Measurements from ENCODE around the gene TRIM40. TPM values are rescaled to one million over a fixed set of nuclear protein-coding genes. Genes with fewer than 3 reads are reported as not detected.
A peak's percentile ranks its signal among the peaks of the same experiment; 100 is the strongest.
"Not testable (repeated sequence)": the region's sequence is repeated elsewhere in the genome, so short reads cannot be mapped to it uniquely, and the experiment has no call there.

TRIM40 gene
- total and polyA plus RNA-seq, 5 donors from 2014 or later, result 0.39 TPM; not detected in 4

GRCh38 chr6:30163918-30164654 lies 28.1 kb downstream of the TRIM40 start:
- Histone ChIP-seq H3K27me3 (ENCODE audit: control insufficient read depth, insufficient read depth, low read length) (peaks cover 4% of the 10 kb centered on the region), H3K9me3 (ENCODE audit: control insufficient read depth in 2 of 2, low read length in 2 of 2) (no peaks in the 10 kb centered on the region), H3K36me3 (ENCODE audit: control insufficient read depth, insufficient read depth, low read length) (no peaks in the 10 kb centered on the region), H3K27ac (ENCODE audit: insufficient read depth, low read length, poor library complexity, severe bottlenecking) (no peak overlapping the region), H3K4me3 (ENCODE audit: low read depth, low read length) (no peak overlapping the region), H3K4me1 (ENCODE audit: control insufficient read depth, insufficient read depth, low read length, poor library complexity, severe bottlenecking) (peaks cover 8% of the 10 kb centered on the region)
- Mint-ChIP-seq H3K27me3 (peaks cover 13% of the 10 kb centered on the region), H3K27ac (peak overlapping the region in 1 of 3 donors; percentile 20), H3K4me3 (no peak overlapping the region), H3K9me3 (no peaks in the 10 kb centered on the region), H3K36me3 (no peaks in the 10 kb centered on the region), H3K4me1 (peaks cover 7 to 29% (median 14%) of the 10 kb centered on the region in 4 donors)
- ATAC-seq (ENCODE audit: low read depth in 2 of 2) (no peak), DNase-seq (no peak)

GRCh38 chr6:30164714-30165113 lies 28.8 kb downstream of the TRIM40 start:
- Mint-ChIP-seq H3K27me3 (peaks cover 14% of the 10 kb centered on the region), H3K27ac (no peak overlapping the region), H3K36me3 (no peaks in the 10 kb centered on the region), H3K4me1 (peaks cover 7 to 29% (median 14%) of the 10 kb centered on the region in 4 donors), H3K4me3 (no peak overlapping the region), H3K9me3 (no peaks in the 10 kb centered on the region)
- Histone ChIP-seq H3K9me3 (ENCODE audit: control insufficient read depth in 2 of 2, low read length in 2 of 2) (no peaks in the 10 kb centered on the region), H3K4me3 (ENCODE audit: low read depth, low read length) (no peak overlapping the region), H3K4me1 (ENCODE audit: control insufficient read depth, insufficient read depth, low read length, poor library complexity, severe bottlenecking) (peaks cover 8% of the 10 kb centered on the region), H3K27ac (ENCODE audit: insufficient read depth, low read length, poor library complexity, severe bottlenecking) (no peak overlapping the region), H3K27me3 (ENCODE audit: control insufficient read depth, insufficient read depth, low read length) (peaks cover 4% of the 10 kb centered on the region), H3K36me3 (ENCODE audit: control insufficient read depth, insufficient read depth, low read length) (no peaks in the 10 kb centered on the region)
- DNase-seq (no peak), ATAC-seq (ENCODE audit: low read depth in 2 of 2) (no peak)

- H3K9me3 ChIP-seq (ENCODE audit: control insufficient read depth in 2 of 2, low read length in 2 of 2); DNase-seq; H3K4me3 ChIP-seq (ENCODE audit: low read depth, low read length); H3K4me1 ChIP-seq (ENCODE audit: control insufficient read depth, insufficient read depth, low read length, poor library complexity, severe bottlenecking); H3K4me3 Mint-ChIP-seq; H3K27ac Mint-ChIP-seq; H3K9me3 Mint-ChIP-seq; H3K36me3 ChIP-seq (ENCODE audit: control insufficient read depth, insufficient read depth, low read length); H3K27ac ChIP-seq (ENCODE audit: insufficient read depth, low read length, poor library complexity, severe bottlenecking); ATAC-seq (ENCODE audit: low read depth in 2 of 2); H3K36me3 Mint-ChIP-seq; H3K27me3 ChIP-seq (ENCODE audit: control insufficient read depth, insufficient read depth, low read length): not testable (repeated sequence)
- Mint-ChIP-seq H3K4me1 (peaks cover 7 to 29% (median 17%) of the 10 kb centered on the region in 4 donors), H3K27me3 (peaks cover 19% of the 10 kb centered on the region)
Measured at GRCh38 chr6:30165238-30165637, 29.3 kb downstream of the TRIM40 start.

GRCh38 chr6:30167101-30167500 lies 31.2 kb downstream of the TRIM40 start:
- Histone ChIP-seq H3K9me3 (ENCODE audit: control insufficient read depth in 2 of 2, low read length in 2 of 2) (no peaks in the 10 kb centered on the region), H3K4me3 (ENCODE audit: low read depth, low read length) (no peak overlapping the region), H3K4me1 (ENCODE audit: control insufficient read depth, insufficient read depth, low read length, poor library complexity, severe bottlenecking) (peaks cover 13% of the 10 kb centered on the region), H3K27ac (ENCODE audit: insufficient read depth, low read length, poor library complexity, severe bottlenecking) (no peak overlapping the region), H3K27me3 (ENCODE audit: control insufficient read depth, insufficient read depth, low read length) (peaks cover 15% of the 10 kb centered on the region), H3K36me3 (ENCODE audit: control insufficient read depth, insufficient read depth, low read length) (no peaks in the 10 kb centered on the region)
- peak overlapping the region in 1 of 4 donors; percentile 17 for H3K4me3 Mint-ChIP-seq
- H3K4me1 Mint-ChIP-seq, result peaks cover 7 to 33% (median 18%) of the 10 kb centered on the region in 4 donors
- peaks cover 35% of the 10 kb centered on the region for H3K27me3 Mint-ChIP-seq
- H3K27ac Mint-ChIP-seq, result no peak overlapping the region
- H3K36me3 Mint-ChIP-seq, result no peaks in the 10 kb centered on the region
- peak; percentile 38 to 43 for ATAC-seq (ENCODE audit: low read depth in 2 of 2)
- H3K9me3 Mint-ChIP-seq, result no peaks in the 10 kb centered on the region
- DNase-seq, result peak in 1 of 3 donors; percentile 70

- H3K4me3 Mint-ChIP-seq, result no peak overlapping the region
- H3K27me3 ChIP-seq (ENCODE audit: control insufficient read depth, insufficient read depth, low read length), result peaks cover 22% of the 10 kb centered on the region
- H3K4me1 ChIP-seq (ENCODE audit: control insufficient read depth, insufficient read depth, low read length, poor library complexity, severe bottlenecking), result peaks cover 11% of the 10 kb centered on the region
- H3K27me3 Mint-ChIP-seq, result peaks cover 48% of the 10 kb centered on the region
- H3K4me1 Mint-ChIP-seq, result peaks cover 7 to 30% (median 16%) of the 10 kb centered on the region in 4 donors
- ATAC-seq (ENCODE audit: low read depth in 2 of 2), result no peak
- H3K36me3 ChIP-seq (ENCODE audit: control insufficient read depth, insufficient read depth, low read length), result no peaks in the 10 kb centered on the region
- no peaks in the 10 kb centered on the region for H3K36me3 Mint-ChIP-seq
- H3K4me3 ChIP-seq (ENCODE audit: low read depth, low read length), result no peak overlapping the region
- no peaks in the 10 kb centered on the region for H3K9me3 ChIP-seq (ENCODE audit: control insufficient read depth in 2 of 2, low read length in 2 of 2)
- DNase-seq, result no peak
- H3K27ac ChIP-seq (ENCODE audit: insufficient read depth, low read length, poor library complexity, severe bottlenecking), result no peak overlapping the region
- H3K27ac Mint-ChIP-seq, result peak overlapping the region in 1 of 3 donors; percentile 13
- H3K9me3 Mint-ChIP-seq, result no peaks in the 10 kb centered on the region
Measured at GRCh38 chr6:30168741-30169140, 32.8 kb downstream of the TRIM40 start.

GRCh38 chr6:30169658-30170614 lies 34.0 kb downstream of the TRIM40 start:
- ATAC-seq (ENCODE audit: low read depth in 2 of 2) (peak; percentile 56 to 67), DNase-seq (peak in 2 of 3 donors; percentile 40 to 62)
- no peak overlapping the region for H3K4me3 ChIP-seq (ENCODE audit: low read depth, low read length)
- H3K4me3 Mint-ChIP-seq, result no peak overlapping the region
- no peaks in the 10 kb centered on the region for H3K9me3 ChIP-seq (ENCODE audit: control insufficient read depth in 2 of 2, low read length in 2 of 2)
- no peaks in the 10 kb centered on the region for H3K9me3 Mint-ChIP-seq
- peaks cover 56% of the 10 kb centered on the region for H3K27me3 Mint-ChIP-seq
- H3K27ac ChIP-seq (ENCODE audit: insufficient read depth, low read length, poor library complexity, severe bottlenecking), result no peak overlapping the region
- peaks cover 11% of the 10 kb centered on the region for H3K4me1 ChIP-seq (ENCODE audit: control insufficient read depth, insufficient read depth, low read length, poor library complexity, severe bottlenecking)
- H3K36me3 ChIP-seq (ENCODE audit: control insufficient read depth, insufficient read depth, low read length), result no peaks in the 10 kb centered on the region
- H3K4me1 Mint-ChIP-seq, result peaks cover 2 to 24% (median 16%) of the 10 kb centered on the region in 4 donors
- H3K27ac Mint-ChIP-seq, result no peak overlapping the region
- peaks cover 23% of the 10 kb centered on the region for H3K27me3 ChIP-seq (ENCODE audit: control insufficient read depth, insufficient read depth, low read length)
- no peaks in the 10 kb centered on the region for H3K36me3 Mint-ChIP-seq

- peaks cover 11% of the 10 kb centered on the region for H3K4me1 ChIP-seq (ENCODE audit: control insufficient read depth, insufficient read depth, low read length, poor library complexity, severe bottlenecking)
- peaks cover 27% of the 10 kb centered on the region for H3K27me3 ChIP-seq (ENCODE audit: control insufficient read depth, insufficient read depth, low read length)
- Mint-ChIP-seq H3K27me3 (peaks cover 72% of the 10 kb centered on the region), H3K27ac (no peak overlapping the region), H3K36me3 (no peaks in the 10 kb centered on the region), H3K9me3 (no peaks in the 10 kb centered on the region), H3K4me1 (peaks cover 0 to 21% (median 13%) of the 10 kb centered on the region in 4 donors), H3K4me3 (peak overlapping the region in 2 of 4 donors; percentile 33 to 34)
- H3K36me3 ChIP-seq (ENCODE audit: control insufficient read depth, insufficient read depth, low read length), result no peaks in the 10 kb centered on the region
- ATAC-seq (ENCODE audit: low read depth in 2 of 2) (peak in 1 of 2 donors; percentile 21), DNase-seq (no peak)
- H3K4me3 ChIP-seq (ENCODE audit: low read depth, low read length), result no peak overlapping the region
- no peaks in the 10 kb centered on the region for H3K9me3 ChIP-seq (ENCODE audit: control insufficient read depth in 2 of 2, low read length in 2 of 2)
- no peak overlapping the region for H3K27ac ChIP-seq (ENCODE audit: insufficient read depth, low read length, poor library complexity, severe bottlenecking)
Measured at GRCh38 chr6:30171677-30172471, 35.9 kb downstream of the TRIM40 start.
